Endothelial cell of umbilical vein (primary cell): ENCODE results near the gene ANXA6. TPM values are rescaled to one million over a fixed set of nuclear protein-coding genes. Genes with fewer than 3 reads are reported as not detected.

Source experiments
- BruUV-seq: library from RNA; stranded (reverse); fragments of 400-500 nt; replicated peaks from 2 replicates; lab custom pipeline; 2021; lab: Mats Ljungman, UMichigan
- CTCF ChIA-PET: fragments of 300-600, 350-600 bp; sonication (Branson Sonifier 250); formaldehyde crosslinking; loops from one replicate; lab custom pipeline; 2021; ENCODE audit warnings: antibody characterized with exemption, inconsistent platforms; lab: Charles Lee
- POLR2A ChIA-PET: fragments of 300-600, 350-600 bp; sonication (Branson Sonifier 250); formaldehyde crosslinking; loops from one replicate; lab custom pipeline; 2021; ENCODE audit warnings: antibody characterized with exemption, inconsistent platforms; lab: Charles Lee
- DNase-seq: peaks from one replicate; pipeline ENCODE4 v3.0.0-alpha.2; 2011; ENCODE audit warnings: low read depth, low spot score
- FAIRE-seq: peaks from 2 replicates; lab custom pipeline; 2011; peaks lifted over from hg19 to GRCh38; lab: Jason Lieb, UNC
- H2AFZ ChIP-seq: 2 replicates; pipeline ENCODE4 v1.6.0; 2012; ENCODE audit warnings: low read depth, low read length, control low read depth, inconsistent platforms
- H3K27ac ChIP-seq: 2 replicates; pipeline ENCODE4 v1.5.1; 2011; ENCODE audit warnings: low read depth, mild to moderate bottlenecking, control low read depth, low read length, moderate library complexity; ENCODE audit not compliant: insufficient read depth
- H3K27me3 ChIP-seq, 2 experiments: 2 replicates each; pipeline versions ENCODE4 v1.6.0 to v1.6.1; 2011; ENCODE audit warnings: low read length in 2 of 2, mixed read lengths in 1 of 2; ENCODE audit not compliant: control insufficient read depth in 2 of 2, insufficient read depth in 2 of 2
- H3K36me3 ChIP-seq, 2 experiments: 2 replicates in 1 of 2; 3 replicates in 1 of 2; pipeline ENCODE4 v1.5.1; 2011; ENCODE audit warnings: low read length in 2 of 2, mild to moderate bottlenecking in 1 of 2, moderate library complexity in 1 of 2; ENCODE audit not compliant: control insufficient read depth in 2 of 2, insufficient read depth in 2 of 2; ENCODE audit errors: extremely low read depth in 1 of 2
- H3K4me1 ChIP-seq: 3 replicates; pipeline ENCODE4 v1.5.1; 2011; ENCODE audit warnings: mild to moderate bottlenecking, low read length; ENCODE audit not compliant: control insufficient read depth, insufficient read depth; ENCODE audit errors: extremely low read depth
- H3K4me2 ChIP-seq: 2 replicates; pipeline ENCODE4 v1.6.1; 2011; ENCODE audit warnings: low read length, control low read depth, mixed read lengths; ENCODE audit not compliant: insufficient read depth
- H3K4me3 ChIP-seq, 3 experiments: fragments of 200-600 bp in 1 of 3; sonication (generic), shearing (Covaris generic) in 1 of 3; replicated peaks in 1 of 3; 2 replicates each; pipeline ENCODE4 v1.5.1; 2011 to 2016; ENCODE audit warnings: control low read depth in 3 of 3, low read length in 3 of 3, mild to moderate bottlenecking in 2 of 3, inconsistent platforms in 1 of 3, low read depth in 1 of 3, moderate library complexity in 1 of 3; ENCODE audit not compliant: insufficient read depth in 1 of 3
- H3K79me2 ChIP-seq: 2 replicates; pipeline ENCODE4 v1.6.0; 2012; ENCODE audit warnings: low read length, inconsistent platforms; ENCODE audit not compliant: control insufficient read depth, insufficient read depth
- H3K9ac ChIP-seq: replicated peaks from 2 replicates; pipeline ENCODE3; 2011; ENCODE audit warnings: low read length, control low read depth; ENCODE audit not compliant: insufficient read depth; ENCODE audit errors: extremely low read depth
- H3K9me1 ChIP-seq: replicated peaks from 3 replicates; pipeline ENCODE4 v1.6.0; 2011; ENCODE audit warnings: mild to moderate bottlenecking, low read length; ENCODE audit not compliant: control insufficient read depth, insufficient read depth; ENCODE audit errors: extremely low read depth
- H3K9me3 ChIP-seq: replicated peaks from 2 replicates; pipeline ENCODE4 v1.5.1; 2012; ENCODE audit warnings: low read length, inconsistent platforms; ENCODE audit not compliant: control insufficient read depth, insufficient read depth
- H4K20me1 ChIP-seq: replicated peaks from 2 replicates; pipeline ENCODE3; 2011; ENCODE audit warnings: mild to moderate bottlenecking, low read length; ENCODE audit not compliant: control insufficient read depth, insufficient read depth; ENCODE audit errors: extremely low read depth
- FOS ChIP-seq: IDR thresholded peaks from 2 replicates; pipeline ENCODE4 v1.6.1; 2011; ENCODE audit warnings: mild to moderate bottlenecking, low read length, moderate library complexity, borderline replicate concordance; ENCODE audit not compliant: insufficient read depth
- GATA2 ChIP-seq: IDR thresholded peaks from 2 replicates; pipeline ENCODE4 v1.7.0; 2011; ENCODE audit warnings: low read depth, mild to moderate bottlenecking, moderate library complexity, mixed read lengths, low read length; ENCODE audit not compliant: insufficient read length, insufficient read depth
- JUN ChIP-seq: IDR thresholded peaks from 2 replicates; pipeline ENCODE4 v1.6.1; 2011; ENCODE audit warnings: borderline replicate concordance, low read depth; ENCODE audit not compliant: insufficient read length, insufficient read depth
- MYC ChIP-seq: IDR thresholded peaks from one replicate; pipeline ENCODE4 v1.6.1; 2011; ENCODE audit warnings: mild to moderate bottlenecking, low read depth, low read length
- POLR2A ChIP-seq: IDR thresholded peaks from 2 replicates; pipeline ENCODE4 v1.6.1; 2012; ENCODE audit warnings: low read depth, mild to moderate bottlenecking, control low read depth, low read length
- POLR2AphosphoS5 ChIP-seq: IDR thresholded peaks from 2 replicates; pipeline ENCODE4 v1.6.1; 2012; ENCODE audit warnings: low read depth, mild to moderate bottlenecking, control low read depth, low read length, moderate library complexity; ENCODE audit not compliant: insufficient read depth
- dilution Hi-C: fragments of 300-500 bp; cut with MboI; formaldehyde crosslinking; loops from one replicate; pipeline ENCODE4 v1.15.0; 2019; ENCODE audit warnings: low sequenced_read_pairs; ENCODE audit not compliant: extremely low pct_ligation_motif_present
- intact Hi-C: fragments of 100-400 bp; cut with micrococcal nuclease; formaldehyde crosslinking; loops from one replicate; pipeline ENCODE4 v1.10.0; 2022
- polyA plus RNA-seq, 4 experiments: library from polyadenylated mRNA; depleted of rRNA in 3 of 4; stranded (reverse) in 3 of 4; unstranded in 1 of 4; fragments of >200 nt; gene quantifications; 2 replicates each; pipeline versions ENCODE4 v1.2.1 to v1.2.3, GENCODE V29; 2011 to 2012; ENCODE audit warnings: missing spikeins in 1 of 4
- total RNA-seq: library from RNA; stranded (reverse); gene quantifications from 2 replicates; pipeline ENCODE4 v1.2.3, GENCODE V29; 2021
- TF ChIP-seq, protein P1 (sequence below), 2 donors: IDR thresholded peaks; 1 replicate in 1 of 2; 2 replicates in 1 of 2; pipeline ENCODE4 v1.5.1; 2011; ENCODE audit warnings: low read length in 2 of 2, mild to moderate bottlenecking in 2 of 2, moderate library complexity in 2 of 2, control low read depth in 1 of 2, inconsistent platforms in 1 of 2, low read depth in 1 of 2; ENCODE audit not compliant: insufficient read depth in 1 of 2; ENCODE audit errors: extremely low read depth in 1 of 2
- TF ChIP-seq, protein P2 (sequence below): IDR thresholded peaks from 2 replicates; pipeline ENCODE4 v1.6.1; 2011; ENCODE audit not compliant: insufficient read depth, insufficient read length

ANXA6 gene
- total and polyA plus RNA-seq, 2 donors (not counting 3 experiments of a cell fraction or from before 2014, with no cell fraction given), result 195 to 266 TPM

DNA sequence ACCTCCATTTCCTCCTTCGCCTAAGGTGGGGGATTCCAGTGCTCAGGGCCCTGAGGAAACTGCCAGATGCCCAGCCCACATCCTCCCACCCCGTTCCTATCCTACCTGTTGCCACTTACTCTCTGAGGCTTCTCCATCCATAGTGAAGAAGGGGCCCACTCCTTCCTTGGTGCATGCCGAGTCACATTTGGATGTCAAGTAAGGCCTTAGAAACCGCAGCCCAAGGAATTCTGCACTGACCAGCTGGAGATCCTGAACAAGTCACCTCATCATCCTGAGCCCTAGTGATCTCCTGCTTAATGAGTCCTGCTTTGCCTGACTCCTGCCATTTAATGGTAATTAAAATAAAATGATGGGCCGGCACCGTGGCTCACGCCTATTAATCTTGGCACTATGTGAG lies 70.1 kb downstream of the ANXA6 start:
- CTCF ChIA-PET, result interaction anchor here (1.7 to 2.2 kb wide), 2 partner anchors 28 to 39 kb away, joined by 4 to 9 read pairs; no protein-coding TSS in a partner anchor
- Histone ChIP-seq H3K36me3 (no peaks in the 10 kb centered on the region), H3K4me3 (no peak overlapping the region), H4K20me1 (no peaks in the 10 kb centered on the region), H3K27ac (no peak overlapping the region), H2AFZ (no peak overlapping the region), H3K9ac (no peak overlapping the region), H3K79me2 (no peaks in the 10 kb centered on the region), H3K9me3 (no peaks in the 10 kb centered on the region), H3K4me2 (no peak overlapping the region), H3K9me1 (no peaks in the 10 kb centered on the region), H3K27me3 (no peaks in the 10 kb centered on the region), H3K4me1 (peaks cover 22% of the 10 kb centered on the region)
- TF ChIP-seq MYC, result no peak
- TF ChIP-seq POLR2AphosphoS5, result no peak
- no peak for TF ChIP-seq POLR2A
- TF ChIP-seq GATA2, result no peak
- TF ChIP-seq, protein P1, sequence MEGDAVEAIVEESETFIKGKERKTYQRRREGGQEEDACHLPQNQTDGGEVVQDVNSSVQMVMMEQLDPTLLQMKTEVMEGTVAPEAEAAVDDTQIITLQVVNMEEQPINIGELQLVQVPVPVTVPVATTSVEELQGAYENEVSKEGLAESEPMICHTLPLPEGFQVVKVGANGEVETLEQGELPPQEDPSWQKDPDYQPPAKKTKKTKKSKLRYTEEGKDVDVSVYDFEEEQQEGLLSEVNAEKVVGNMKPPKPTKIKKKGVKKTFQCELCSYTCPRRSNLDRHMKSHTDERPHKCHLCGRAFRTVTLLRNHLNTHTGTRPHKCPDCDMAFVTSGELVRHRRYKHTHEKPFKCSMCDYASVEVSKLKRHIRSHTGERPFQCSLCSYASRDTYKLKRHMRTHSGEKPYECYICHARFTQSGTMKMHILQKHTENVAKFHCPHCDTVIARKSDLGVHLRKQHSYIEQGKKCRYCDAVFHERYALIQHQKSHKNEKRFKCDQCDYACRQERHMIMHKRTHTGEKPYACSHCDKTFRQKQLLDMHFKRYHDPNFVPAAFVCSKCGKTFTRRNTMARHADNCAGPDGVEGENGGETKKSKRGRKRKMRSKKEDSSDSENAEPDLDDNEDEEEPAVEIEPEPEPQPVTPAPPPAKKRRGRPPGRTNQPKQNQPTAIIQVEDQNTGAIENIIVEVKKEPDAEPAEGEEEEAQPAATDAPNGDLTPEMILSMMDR (IDR thresholded peaks at IDR 0.05; ENCODE audit: extremely low read depth in 1 of 2, insufficient read depth in 1 of 2, low read depth in 1 of 2, low read length in 2 of 2), result no peak
- TF ChIP-seq JUN, result no peak
- TF ChIP-seq FOS, result no peak
- TF ChIP-seq, protein P2, sequence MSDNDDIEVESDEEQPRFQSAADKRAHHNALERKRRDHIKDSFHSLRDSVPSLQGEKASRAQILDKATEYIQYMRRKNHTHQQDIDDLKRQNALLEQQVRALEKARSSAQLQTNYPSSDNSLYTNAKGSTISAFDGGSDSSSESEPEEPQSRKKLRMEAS, result no peak
- intact Hi-C loops (no loop called here), dilution Hi-C loops (loop anchor here (10.0 kb wide), 1 partner anchor 53 kb away; no protein-coding TSS in a partner anchor)
- FAIRE-seq (no peak), DNase-seq (no peak)
- POLR2A ChIA-PET, result no interaction called here
- no TSS peak for BruUV-seq
